GM21825 (cell line): ENCODE data around the gene DHRSX.
"Not testable (repeated sequence)": the region's sequence is repeated elsewhere in the genome, so short reads cannot be mapped to it uniquely, and the experiment has no call there.

Experiments
- ATAC-seq: cut with Tn5 transposase; IDR thresholded peaks from one replicate; pipeline ENCODE4 v1.9.1; 2021; ENCODE audit warnings: mild to moderate bottlenecking, moderate library complexity; ENCODE audit not compliant: unreplicated experiment

Gene DHRSX

GRCh38 chrX:2521092-2521926 lies 20.5 kb upstream of the DHRSX start:
- ATAC-seq: peak; percentile 91

- ATAC-seq: no peak
Observed at GRCh38 chrX:2520539-2520938, 19.8 kb upstream of the DHRSX start.

- not testable (repeated sequence) for ATAC-seq
Observed at GRCh38 chrX:2519638-2520037, 18.9 kb upstream of the DHRSX start.

GRCh38 chrX:2517055-2517454 lies 16.3 kb upstream of the DHRSX start:
- ATAC-seq: peak; percentile 1

GRCh38 chrX:2516623-2517022 lies 15.8 kb upstream of the DHRSX start:
- ATAC-seq: peak; percentile 48

- no peak for ATAC-seq
Observed at GRCh38 chrX:2514131-2514530, 13.4 kb upstream of the DHRSX start.

- ATAC-seq: no peak
Observed at GRCh38 chrX:2513121-2513664, 12.4 kb upstream of the DHRSX start.

GRCh38 chrX:2512501-2512900 lies 11.7 kb upstream of the DHRSX start:
- ATAC-seq: no peak

- no peak for ATAC-seq
Observed at GRCh38 chrX:2511326-2511725, 10.6 kb upstream of the DHRSX start.

- no peak for ATAC-seq
Observed at GRCh38 chrX:2508648-2509335, 8.0 kb upstream of the DHRSX start.

- ATAC-seq: no peak
Observed at GRCh38 chrX:2507904-2508627, 7.3 kb upstream of the DHRSX start.

- no peak for ATAC-seq
Observed at GRCh38 chrX:2507196-2507595, 6.4 kb upstream of the DHRSX start.

- not testable (repeated sequence) for ATAC-seq
Observed at GRCh38 chrX:2505341-2505740, 4.6 kb upstream of the DHRSX start.

- no peak for ATAC-seq
Observed at GRCh38 chrX:2504706-2505332, 4.0 kb upstream of the DHRSX start.

GRCh38 chrX:2503591-2504500 lies 3.1 kb upstream of the DHRSX start:
- no peak for ATAC-seq

- no peak for ATAC-seq
Observed at GRCh38 chrX:2502668-2503519, 2.1 kb upstream of the DHRSX start.

GRCh38 chrX:2502120-2502667 lies 1.4 kb upstream of the DHRSX start:
- no peak for ATAC-seq

GRCh38 chrX:2501559-2502102 lies 855 bp upstream of the DHRSX start:
- ATAC-seq: no peak
